IMR-90 (cell line): ENCODE results near the gene DIP2C. TPM values are rescaled to one million over a fixed set of nuclear protein-coding genes. Genes with fewer than 3 reads are reported as not detected.

ENCODE experiments used
- ATAC-seq: fragments of 200-7000 bp; cut with Tn5 transposase; 2 replicates; pipeline ENCODE4 v1.9.1; 2020; ENCODE audit warnings: low read depth, mild to moderate bottlenecking, moderate library complexity
- BruUV-seq: library from RNA; stranded (reverse); fragments of 400-500 nt; replicated peaks from 2 replicates; lab custom pipeline; 2021; lab: Mats Ljungman, UMichigan
- CTCF ChIA-PET: fragments of 300-600 bp; formaldehyde crosslinking; extraction: SDS; loops from one replicate; lab custom pipeline; 2021; ENCODE audit warnings: antibody characterized with exemption; lab: Yijun Ruan, JAX
- POLR2A ChIA-PET: fragments of 300-600 bp; sonication (Branson Sonifier 250); formaldehyde crosslinking; loops from one replicate; lab custom pipeline; 2022; ENCODE audit warnings: antibody characterized with exemption; ENCODE audit not compliant: unreplicated experiment; lab: Charles Lee
- DNase-seq: peaks from one replicate; pipeline ENCODE4 v3.0.0; 2013
- H2AFZ ChIP-seq: replicated peaks from 2 replicates; pipeline ENCODE3; 2013; ENCODE audit warnings: low read length, mild to moderate bottlenecking; ENCODE audit not compliant: poor library complexity
- H2AK5ac ChIP-seq: 2 replicates; pipeline ENCODE4 v1.6.1; 2013; ENCODE audit warnings: low read depth, low read length, inconsistent platforms
- H2AK9ac ChIP-seq: replicated peaks from 2 replicates; pipeline ENCODE3; 2013; ENCODE audit warnings: mild to moderate bottlenecking, low read depth, low read length, moderate library complexity; ENCODE audit not compliant: poor library complexity
- H2BK120ac ChIP-seq: 2 replicates; pipeline ENCODE4 v1.6.1; 2013; ENCODE audit warnings: low read depth, low read length, inconsistent platforms
- H2BK15ac ChIP-seq: 3 replicates; pipeline ENCODE4 v1.6.1; 2013; ENCODE audit warnings: low read depth, low read length, inconsistent platforms
- H2BK20ac ChIP-seq: 2 replicates; pipeline ENCODE4 v1.6.1; 2013; ENCODE audit warnings: low read depth, mild to moderate bottlenecking, inconsistent platforms, low read length, moderate library complexity
- H2BK5ac ChIP-seq: 2 replicates; pipeline ENCODE4 v1.6.1; 2013; ENCODE audit warnings: mild to moderate bottlenecking, low read depth, low read length, inconsistent platforms; ENCODE audit not compliant: poor library complexity, severe bottlenecking
- H3K14ac ChIP-seq: replicated peaks from 2 replicates; pipeline ENCODE4 v1.6.1; 2013; ENCODE audit warnings: low read depth, low read length, inconsistent platforms
- H3K18ac ChIP-seq: 2 replicates; pipeline ENCODE4 v1.6.1; 2013; ENCODE audit warnings: low read depth, low read length, control low read depth
- H3K23ac ChIP-seq: 2 replicates; pipeline ENCODE4 v1.6.1; 2013; ENCODE audit warnings: low read depth, low read length, inconsistent platforms
- H3K27ac ChIP-seq: 2 replicates; pipeline ENCODE4 v1.5.1; 2013; ENCODE audit warnings: mild to moderate bottlenecking, control low read depth, low read length; ENCODE audit not compliant: insufficient read depth
- H3K27me3 ChIP-seq: 2 replicates; pipeline ENCODE4 v1.6.1; 2013; ENCODE audit warnings: low read length; ENCODE audit not compliant: control insufficient read depth, insufficient read depth
- H3K36me3 ChIP-seq: 2 replicates; pipeline ENCODE4 v1.6.1; 2013; ENCODE audit warnings: low read length, mixed read lengths; ENCODE audit not compliant: control insufficient read depth, insufficient read depth
- H3K4ac ChIP-seq: 2 replicates; pipeline ENCODE4 v1.6.1; 2013; ENCODE audit warnings: low read depth, low read length, inconsistent platforms
- H3K4me1 ChIP-seq: 2 replicates; pipeline ENCODE4 v1.6.1; 2013; ENCODE audit warnings: low read length, mixed read lengths; ENCODE audit not compliant: control insufficient read depth, insufficient read depth
- H3K4me2 ChIP-seq: 2 replicates; pipeline ENCODE4 v1.6.1; 2013; ENCODE audit warnings: low read depth, mild to moderate bottlenecking, control low read depth, low read length, moderate library complexity
- H3K4me3 ChIP-seq: 2 replicates; pipeline ENCODE4 v1.5.1; 2013; ENCODE audit warnings: low read depth, mild to moderate bottlenecking, control low read depth, low read length, moderate library complexity; ENCODE audit not compliant: insufficient read depth
- H3K56ac ChIP-seq: 2 replicates; pipeline ENCODE4 v1.6.1; 2013; ENCODE audit warnings: low read length, inconsistent platforms; ENCODE audit not compliant: insufficient read depth; ENCODE audit errors: extremely low read depth
- H3K79me1 ChIP-seq, 2 experiments: 2 replicates each; pipeline ENCODE4 v1.6.1; 2013; ENCODE audit warnings: low read length in 2 of 2, inconsistent platforms in 1 of 2, low read depth in 1 of 2
- H3K9ac ChIP-seq: 2 replicates; pipeline ENCODE4 v1.6.1; 2013; ENCODE audit warnings: low read depth, low read length, control low read depth
- H3K9me1 ChIP-seq: 2 replicates; pipeline ENCODE4 v1.6.1; 2013; ENCODE audit warnings: low read length, inconsistent platforms; ENCODE audit not compliant: insufficient read depth
- H3K9me3 ChIP-seq: 2 replicates; pipeline ENCODE4 v1.6.1; 2013; ENCODE audit warnings: low read length; ENCODE audit not compliant: control insufficient read depth, insufficient read depth
- H4K20me1 ChIP-seq: 2 replicates; pipeline ENCODE4 v1.6.1; 2013; ENCODE audit warnings: low read length, inconsistent platforms; ENCODE audit not compliant: insufficient read depth
- H4K5ac ChIP-seq: 2 replicates; pipeline ENCODE4 v1.6.1; 2013; ENCODE audit warnings: mild to moderate bottlenecking, low read depth, low read length, control low read depth
- H4K8ac ChIP-seq, 2 experiments: 2 replicates each; pipeline ENCODE4 v1.6.1; 2013; ENCODE audit warnings: low read depth in 2 of 2, low read length in 2 of 2, control low read depth in 1 of 2, inconsistent platforms in 1 of 2
- H4K91ac ChIP-seq: 2 replicates; pipeline ENCODE4 v1.6.1; 2013; ENCODE audit warnings: low read depth, low read length, inconsistent platforms; ENCODE audit not compliant: insufficient read depth
- CHD1 ChIP-seq: IDR thresholded peaks from 2 replicates; pipeline ENCODE4 v1.6.1; 2012; ENCODE audit warnings: low read depth, low read length, improper control_type of control experiment
- NFE2L2 ChIP-seq: fragments of 150-350 bp; IDR thresholded peaks from 2 replicates; pipeline ENCODE4 v1.6.1; 2016; ENCODE audit warnings: low read depth, mild to moderate bottlenecking, low read length
- POLR2A ChIP-seq: IDR thresholded peaks from 2 replicates; pipeline ENCODE4 v1.6.1; 2012; ENCODE audit warnings: mild to moderate bottlenecking, low read depth, low read length
- WGBS, 2 experiments: methylation state at CpG; one replicate each; pipeline versions ENCODE4 v1.1.5 to v1.1.7; 2013; ENCODE audit warnings: missing lambda C conversion rate in 2 of 2; ENCODE audit not compliant: insufficient read length in 1 of 2; ENCODE audit errors: extremely low coverage in 2 of 2; 5-methylcytosine and 5-hydroxymethylcytosine counted together
- dilution Hi-C: fragments of 300-500 bp; cut with HindIII; formaldehyde crosslinking; loops from one replicate; pipeline ENCODE4 v1.14.3; 2018; ENCODE audit warnings: low sequenced_read_pairs; ENCODE audit not compliant: unreplicated experiment
- in situ Hi-C: fragments of 300-500 bp; cut with MboI; formaldehyde crosslinking; loops from 3 replicates; pipeline ENCODE4 v1.14.3; 2019; ENCODE audit warnings: low sequenced_read_pairs, inconsistent platforms, mixed read lengths
- intact Hi-C: fragments of 100-400 bp; cut with micrococcal nuclease; formaldehyde crosslinking; loops from 2 replicates; pipeline ENCODE4 v1.10.0; 2022
- polyA plus RNA-seq, 3 experiments: library from polyadenylated mRNA; depleted of rRNA; stranded (reverse); fragments of >200 nt; gene quantifications; 2 replicates each; pipeline ENCODE4 v1.2.3, GENCODE V29; 2012; ENCODE audit warnings: low replicate concordance in 1 of 3
- total RNA-seq: library from RNA; depleted of rRNA; stranded (reverse); fragments of >200 nt; gene quantifications from 2 replicates; pipeline ENCODE4 v1.2.3, GENCODE V29; 2012
- TF ChIP-seq, protein P1 (sequence below): conservative IDR thresholded peaks from 2 replicates; pipeline ENCODE4 v1.5.1; 2012; ENCODE audit warnings: mild to moderate bottlenecking, low read depth, low read length, improper control_type of control experiment

DIP2C gene
- total and polyA plus RNA-seq, 2 of the 4 experiments (the other 2 are of a cell fraction): 8.6 to 17.3 TPM

DNA sequence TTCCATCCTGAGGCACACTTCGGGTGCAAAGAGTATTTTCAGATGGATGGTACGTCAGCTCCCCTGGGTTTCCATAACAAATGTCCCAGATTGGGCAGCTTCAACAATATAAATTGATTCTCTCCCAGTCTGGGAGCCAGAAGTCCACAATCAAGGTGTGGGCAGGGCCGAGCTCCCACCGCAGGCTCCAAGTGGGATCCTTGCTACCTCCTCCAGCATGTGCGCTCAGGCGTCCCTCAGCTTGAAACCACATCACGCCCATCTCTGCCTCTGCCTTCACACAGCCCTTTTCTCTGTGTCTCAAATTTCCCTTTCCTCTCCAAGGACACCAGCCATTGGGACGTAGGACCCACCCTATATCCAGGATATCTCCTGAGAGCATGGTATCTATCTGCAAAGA, 153.5 kb downstream of the DIP2C start:
- 97% methylated on average over 5 of the region's 8 CpGs; no CpG with 5 or more reads in 1 of the 2 experiments for WGBS, 2 experiments
- POLR2A ChIA-PET: no interaction called here

More for the DNA sequence above, 153.5 kb downstream of the DIP2C start:
- no peak overlapping the region for H4K8ac ChIP-seq
- no peak overlapping the region for H2BK120ac ChIP-seq
- no peak overlapping the region for H2AFZ ChIP-seq
- no peak for TF ChIP-seq POLR2A
- TF ChIP-seq, protein P1, sequence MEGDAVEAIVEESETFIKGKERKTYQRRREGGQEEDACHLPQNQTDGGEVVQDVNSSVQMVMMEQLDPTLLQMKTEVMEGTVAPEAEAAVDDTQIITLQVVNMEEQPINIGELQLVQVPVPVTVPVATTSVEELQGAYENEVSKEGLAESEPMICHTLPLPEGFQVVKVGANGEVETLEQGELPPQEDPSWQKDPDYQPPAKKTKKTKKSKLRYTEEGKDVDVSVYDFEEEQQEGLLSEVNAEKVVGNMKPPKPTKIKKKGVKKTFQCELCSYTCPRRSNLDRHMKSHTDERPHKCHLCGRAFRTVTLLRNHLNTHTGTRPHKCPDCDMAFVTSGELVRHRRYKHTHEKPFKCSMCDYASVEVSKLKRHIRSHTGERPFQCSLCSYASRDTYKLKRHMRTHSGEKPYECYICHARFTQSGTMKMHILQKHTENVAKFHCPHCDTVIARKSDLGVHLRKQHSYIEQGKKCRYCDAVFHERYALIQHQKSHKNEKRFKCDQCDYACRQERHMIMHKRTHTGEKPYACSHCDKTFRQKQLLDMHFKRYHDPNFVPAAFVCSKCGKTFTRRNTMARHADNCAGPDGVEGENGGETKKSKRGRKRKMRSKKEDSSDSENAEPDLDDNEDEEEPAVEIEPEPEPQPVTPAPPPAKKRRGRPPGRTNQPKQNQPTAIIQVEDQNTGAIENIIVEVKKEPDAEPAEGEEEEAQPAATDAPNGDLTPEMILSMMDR: no peak
- no peak for TF ChIP-seq CHD1
- TF ChIP-seq NFE2L2: no peak
- H3K4me3 ChIP-seq: no peak overlapping the region
- no peak overlapping the region for H3K56ac ChIP-seq
- no peak overlapping the region for H3K4me2 ChIP-seq
- no peak overlapping the region for H2BK15ac ChIP-seq
- peaks cover 47 to 98% of the 10 kb centered on the region in 2 experiments for H3K79me1 ChIP-seq
- in situ Hi-C loops: no loop called here
- H3K9me1 ChIP-seq: peaks cover 45% of the 10 kb centered on the region
- intact Hi-C loops: no loop called here
- no peak overlapping the region for H2AK5ac ChIP-seq
- no peaks in the 10 kb centered on the region for H3K36me3 ChIP-seq
- no peak overlapping the region for H3K23ac ChIP-seq
- H2AK9ac ChIP-seq: no peak overlapping the region
- no TSS peak for BruUV-seq
- no peak overlapping the region for H3K27ac ChIP-seq
- peaks cover 95% of the 10 kb centered on the region for H4K20me1 ChIP-seq
- peaks cover 6% of the 10 kb centered on the region for H3K4me1 ChIP-seq
- H3K9ac ChIP-seq: no peak overlapping the region
- no peaks in the 10 kb centered on the region for H3K27me3 ChIP-seq
- no peak overlapping the region for H2BK5ac ChIP-seq
- no peak overlapping the region for H3K14ac ChIP-seq
- ATAC-seq: no peak
- H2BK20ac ChIP-seq: no peak overlapping the region
- no peak overlapping the region for H4K91ac ChIP-seq
- CTCF ChIA-PET: no interaction called here
- no peak for DNase-seq
- no peak overlapping the region for H3K18ac ChIP-seq
- no peak overlapping the region for H4K5ac ChIP-seq
- no peaks in the 10 kb centered on the region for H3K9me3 ChIP-seq
- H3K4ac ChIP-seq: no peak overlapping the region
- dilution Hi-C loops: no loop called here
